ENCODE data around the gene GREB1.

GREB1 gene

GRCh38 chr2:11665028-11665427 lies 131.2 kb downstream of the GREB1 start:
- no peak for DNase-seq (ENCODE audit: low read depth in 2 of 2)

- DNase-seq (ENCODE audit: low read depth in 2 of 2): no peak
Observed at GRCh38 chr2:11665510-11666362, 131.9 kb downstream of the GREB1 start.

GRCh38 chr2:11667194-11667593 lies 133.3 kb downstream of the GREB1 start:
- DNase-seq (ENCODE audit: low read depth in 2 of 2): no peak

GRCh38 chr2:11667866-11668637 lies 134.2 kb downstream of the GREB1 start:
- DNase-seq (ENCODE audit: low read depth in 2 of 2): no peak

- peak; percentile 11 to 20 for DNase-seq (ENCODE audit: low read depth in 2 of 2)
Observed at GRCh38 chr2:11669454-11670291, 135.8 kb downstream of the GREB1 start, which contains the start of gene NTSR2. NTSR2 (minus strand) TSS chr2:11670195; CDS start chr2:11670129, 66 bp downstream.

GRCh38 chr2:11672407-11672806 lies 138.6 kb downstream of the GREB1 start:
- DNase-seq (ENCODE audit: low read depth in 2 of 2): no peak

GRCh38 chr2:11674983-11675382 lies 141.1 kb downstream of the GREB1 start:
- no peak for DNase-seq (ENCODE audit: low read depth in 2 of 2)

- no peak for DNase-seq (ENCODE audit: low read depth in 2 of 2)
Observed at GRCh38 chr2:11675423-11676112, 141.7 kb downstream of the GREB1 start.

GRCh38 chr2:11676640-11677039 lies 142.8 kb downstream of the GREB1 start:
- DNase-seq (ENCODE audit: low read depth in 2 of 2): no peak

GRCh38 chr2:11677136-11678055 lies 143.6 kb downstream of the GREB1 start:
- no peak for DNase-seq (ENCODE audit: low read depth in 2 of 2)

- DNase-seq (ENCODE audit: low read depth in 2 of 2): no peak
Observed at GRCh38 chr2:11678306-11678960, 144.6 kb downstream of the GREB1 start.

- DNase-seq (ENCODE audit: low read depth in 2 of 2): no peak
Observed at GRCh38 chr2:11679016-11679415, 145.2 kb downstream of the GREB1 start.

- DNase-seq (ENCODE audit: low read depth in 2 of 2): no peak
Observed at GRCh38 chr2:11679486-11680181, 145.8 kb downstream of the GREB1 start.

GRCh38 chr2:11680182-11680900 lies 146.5 kb downstream of the GREB1 start:
- no peak for DNase-seq (ENCODE audit: low read depth in 2 of 2)

GRCh38 chr2:11680901-11681721 lies 147.3 kb downstream of the GREB1 start:
- DNase-seq (ENCODE audit: low read depth in 2 of 2): no peak

GRCh38 chr2:11681722-11682589 lies 148.1 kb downstream of the GREB1 start:
- peak; percentile 41 to 46 for DNase-seq (ENCODE audit: low read depth in 2 of 2)

- DNase-seq (ENCODE audit: low read depth in 2 of 2): no peak
Observed at GRCh38 chr2:11682590-11682915, 148.7 kb downstream of the GREB1 start.

Data from stimulated activated CD8-positive, alpha-beta memory T cell treated with anti-CD3 and anti-CD28 coated beads, Interleukin-2, amount 100 ng/mL, for 48 hours (primary cell).